GM21381 (cell line): ENCODE results near the gene PREX1.

Experiments used
- ATAC-seq: cut with Tn5 transposase; IDR thresholded peaks from one replicate; pipeline ENCODE4 v1.9.1; 2021; ENCODE audit warnings: mild to moderate bottlenecking, moderate library complexity; ENCODE audit not compliant: unreplicated experiment

Gene PREX1

DNA sequence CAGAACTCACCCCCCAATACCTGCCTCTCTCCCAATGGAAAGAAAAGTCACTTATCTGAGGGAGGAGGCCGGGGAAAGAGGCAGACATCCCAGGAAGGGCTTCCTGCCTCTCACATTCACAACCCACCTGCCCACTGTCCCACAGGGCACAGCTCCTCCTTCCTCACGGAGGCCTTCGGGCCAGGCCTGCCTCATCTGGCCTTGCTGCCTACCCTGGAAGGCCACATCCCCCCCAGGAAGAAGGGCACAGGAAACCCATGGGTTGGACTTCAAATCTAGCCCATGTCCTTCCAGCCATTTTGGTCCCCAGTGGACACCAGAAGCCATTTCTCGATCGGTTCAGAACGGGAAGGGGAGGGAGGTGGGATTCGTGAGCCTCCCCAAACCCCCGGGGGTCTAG lies 162.0 kb downstream of the PREX1 start:
- no peak for ATAC-seq

DNA sequence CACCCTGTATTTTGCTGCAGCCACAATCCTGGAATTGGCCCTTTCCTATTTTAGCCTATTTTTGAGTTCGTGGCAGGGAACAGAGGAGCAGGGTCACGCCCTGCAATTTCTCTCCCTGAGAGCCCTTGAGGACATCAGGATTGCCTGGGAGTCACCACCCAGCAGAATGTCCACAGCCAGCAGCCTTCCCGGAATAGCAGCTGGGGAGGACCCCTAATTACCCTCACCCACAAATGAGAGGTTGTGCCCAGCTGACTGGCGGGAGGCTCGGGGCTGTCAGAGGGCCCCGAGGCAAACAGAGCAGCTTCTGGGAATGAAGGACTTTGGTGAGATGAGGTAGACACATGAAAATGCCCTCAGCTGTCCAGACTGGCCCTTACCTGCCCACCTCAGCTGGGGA lies 165.1 kb downstream of the PREX1 start:
- ATAC-seq: no peak

DNA sequence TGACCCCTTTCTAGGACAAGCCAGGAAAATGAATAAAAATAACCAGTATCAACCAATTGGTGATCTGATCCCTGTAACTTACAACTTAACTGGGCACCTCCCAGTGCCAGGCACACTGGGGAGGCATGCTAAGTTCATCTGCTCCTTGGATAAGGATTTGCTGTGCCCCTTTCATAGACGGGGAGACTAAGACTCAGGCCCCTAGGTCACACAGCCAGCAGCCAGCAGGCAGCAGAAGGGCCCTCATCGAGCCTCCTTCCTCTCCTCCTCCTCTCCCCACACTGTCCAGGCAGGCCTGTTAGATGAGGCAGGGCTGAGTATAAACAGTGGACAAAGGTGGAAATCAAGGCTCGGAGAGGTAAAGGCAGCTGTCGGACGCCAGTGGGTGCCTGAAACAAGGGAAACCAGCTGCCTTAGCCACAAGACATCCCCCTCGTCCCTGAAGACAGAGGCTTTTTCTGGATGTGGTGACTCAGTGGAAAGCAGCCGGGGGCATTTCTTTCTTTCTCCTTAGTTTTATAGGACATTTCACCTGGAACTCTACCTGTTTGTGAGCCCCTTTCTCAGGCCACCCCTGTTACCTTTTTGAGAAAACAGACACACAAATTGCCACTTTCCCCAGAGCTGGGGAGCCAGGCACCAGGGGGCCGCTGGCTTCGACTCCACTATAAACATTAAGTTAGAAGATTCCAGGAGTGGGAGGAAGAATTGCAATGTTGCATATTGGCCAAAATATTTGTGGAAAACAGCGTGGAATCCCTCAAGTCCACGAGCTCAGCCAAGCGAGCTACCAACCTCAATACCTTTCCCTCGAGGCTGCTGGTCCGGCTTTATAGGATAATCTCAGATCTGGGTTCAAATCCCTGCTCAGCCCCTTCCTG lies 166.0 kb downstream of the PREX1 start:
- no peak for ATAC-seq

DNA sequence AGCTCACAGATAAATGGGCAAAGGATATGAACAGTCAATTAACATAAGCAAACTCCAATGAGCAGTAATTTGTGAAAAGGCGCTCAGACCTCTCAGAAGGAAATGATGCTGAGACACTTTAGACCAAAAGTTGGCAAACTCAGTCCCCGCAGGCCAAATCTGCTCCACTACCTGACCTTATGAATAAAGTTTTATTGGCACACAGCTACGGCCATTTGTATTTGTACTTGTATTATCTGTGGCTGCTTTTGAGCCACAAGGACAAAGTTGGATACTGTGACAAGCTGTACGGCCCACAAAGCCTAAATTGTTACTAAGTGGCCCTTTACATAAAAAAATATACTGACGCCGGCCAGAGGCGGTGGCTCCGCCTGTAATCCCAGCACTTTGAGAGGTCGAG lies 167.0 kb downstream of the PREX1 start:
- no peak for ATAC-seq

DNA sequence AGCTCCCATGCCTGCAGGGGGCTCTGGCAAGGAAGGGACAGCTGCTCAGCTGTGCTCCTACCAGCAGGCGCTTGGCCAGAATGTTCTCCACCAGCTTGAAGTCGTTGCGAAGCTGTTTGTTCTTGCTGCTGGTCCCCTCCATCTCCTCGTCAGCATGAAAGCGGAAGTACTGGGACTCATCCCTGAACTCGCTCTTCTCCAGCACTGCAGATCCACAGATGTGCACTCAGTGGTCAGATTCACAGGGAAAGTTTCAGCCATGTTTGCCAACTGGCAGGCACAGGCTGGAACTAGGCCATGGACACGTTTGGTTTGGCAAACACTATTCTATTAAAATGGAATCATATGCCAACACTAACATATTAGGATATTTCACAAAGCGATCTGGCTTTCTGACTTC lies 167.9 kb downstream of the PREX1 start:
- no peak for ATAC-seq

DNA sequence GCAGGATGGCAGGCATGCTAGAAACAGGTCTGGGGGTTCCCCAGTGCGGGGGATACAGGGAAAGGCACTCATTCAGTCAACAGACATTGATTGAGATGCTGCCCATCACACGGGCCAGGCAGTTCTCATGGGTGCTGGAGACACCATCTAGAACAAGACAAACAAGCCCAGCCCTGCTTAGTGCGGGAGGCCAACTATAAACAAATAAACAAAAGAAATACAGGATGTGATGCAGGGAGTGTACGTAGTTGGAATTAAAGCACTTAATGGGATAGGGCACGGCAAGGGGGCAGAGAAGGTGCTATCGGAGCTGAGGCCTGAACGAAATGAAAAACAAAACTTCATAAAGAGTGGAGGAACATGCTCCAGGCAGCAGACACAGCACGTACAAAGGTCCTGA lies 169.3 kb downstream of the PREX1 start:
- ATAC-seq: no peak

DNA sequence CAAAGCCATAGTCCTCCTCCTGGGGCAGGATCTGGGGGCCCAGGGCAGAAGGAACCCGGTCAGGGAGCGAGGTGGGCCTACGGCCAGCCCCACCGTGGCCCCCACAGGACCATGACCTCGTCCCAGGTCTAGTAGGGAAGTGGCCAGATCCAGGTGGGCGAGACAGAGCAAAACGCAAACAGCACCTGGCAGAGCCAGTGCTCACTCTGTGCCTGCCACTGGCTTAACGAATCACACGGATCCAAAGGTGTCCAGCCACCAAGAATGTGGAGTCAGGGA lies 169.7 kb downstream of the PREX1 start:
- ATAC-seq: no peak

DNA sequence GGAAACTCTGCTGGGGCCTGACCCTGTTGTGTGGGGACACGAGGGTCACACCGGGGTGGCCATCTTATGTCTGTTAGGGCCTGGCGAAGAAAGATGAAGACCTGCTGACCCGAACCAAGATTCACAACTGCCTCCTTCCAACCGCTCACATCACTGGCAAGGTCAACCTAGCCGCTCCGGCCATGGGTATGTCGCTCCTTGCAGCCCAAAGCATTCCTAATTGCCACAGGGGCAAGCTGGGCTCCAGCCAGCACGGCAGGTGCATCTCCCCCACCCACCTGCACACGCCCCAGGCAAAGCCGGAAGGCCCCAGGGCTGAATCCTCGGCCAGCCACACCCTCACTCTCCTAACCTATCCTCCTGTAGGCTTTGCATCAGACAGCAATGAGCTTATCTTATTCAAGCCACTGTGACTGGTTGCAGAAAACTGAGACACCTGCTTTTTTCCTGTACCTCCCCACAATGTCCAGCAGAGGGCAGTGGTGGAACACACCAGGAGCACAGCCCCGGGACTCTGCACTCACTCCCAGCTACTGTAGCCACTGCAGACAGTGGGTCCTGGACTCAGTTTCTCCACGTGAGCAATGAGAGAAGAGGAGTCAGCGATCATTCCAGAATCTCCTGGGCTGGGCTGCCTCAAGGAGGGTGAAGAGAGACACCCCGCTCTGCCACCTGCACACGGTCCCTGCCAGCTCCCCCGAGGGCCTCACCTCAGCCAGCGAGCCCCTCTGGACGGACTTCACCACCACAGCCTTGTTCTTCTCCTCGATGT lies 170.2 kb downstream of the PREX1 start:
- ATAC-seq: no peak

DNA sequence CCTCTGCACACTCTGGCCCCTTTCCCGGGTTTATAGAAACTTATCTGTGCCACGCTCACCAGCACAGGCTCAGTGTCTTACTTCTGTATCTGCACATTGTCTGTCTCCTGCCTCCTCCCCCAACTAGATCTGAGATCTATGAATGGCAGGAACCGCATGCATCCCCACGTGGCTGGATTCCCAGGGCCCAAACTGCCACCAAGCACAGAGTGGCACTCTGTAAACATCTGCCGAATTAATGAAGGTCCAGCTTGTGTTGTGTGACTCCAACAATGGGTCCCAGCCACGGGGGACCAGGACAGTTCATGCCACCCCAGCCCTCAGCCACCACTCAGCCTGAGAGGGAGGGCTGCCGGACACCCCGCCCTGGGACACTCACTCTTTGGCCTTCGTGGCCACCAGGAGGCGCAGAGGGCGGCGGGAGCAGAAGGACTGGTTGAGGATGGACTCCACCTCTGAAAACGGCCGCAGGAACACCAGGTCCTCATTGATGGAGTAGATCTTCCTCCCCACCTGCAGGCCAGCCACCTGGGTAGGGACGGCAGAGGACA lies 171.1 kb downstream of the PREX1 start:
- ATAC-seq: no peak

DNA sequence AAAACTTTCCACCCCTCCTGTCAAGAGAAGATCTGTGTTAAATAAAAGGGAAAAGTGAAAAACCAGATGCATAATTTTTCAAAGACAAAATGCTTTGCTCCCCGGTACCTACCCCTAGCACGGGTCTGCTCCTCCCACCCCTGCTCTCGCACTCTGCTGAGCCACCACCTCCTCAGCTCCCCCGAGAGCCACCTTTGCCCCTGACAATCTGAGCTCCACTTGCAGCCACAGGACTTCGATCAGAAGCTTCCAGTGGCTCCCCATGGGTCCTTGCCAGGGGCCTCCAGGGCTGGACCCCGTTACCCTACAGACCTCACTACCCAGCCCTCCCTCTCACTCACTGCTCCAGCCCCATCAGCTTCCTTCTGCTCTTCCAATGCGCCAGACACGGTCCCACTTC lies 171.7 kb downstream of the PREX1 start:
- ATAC-seq: no peak

DNA sequence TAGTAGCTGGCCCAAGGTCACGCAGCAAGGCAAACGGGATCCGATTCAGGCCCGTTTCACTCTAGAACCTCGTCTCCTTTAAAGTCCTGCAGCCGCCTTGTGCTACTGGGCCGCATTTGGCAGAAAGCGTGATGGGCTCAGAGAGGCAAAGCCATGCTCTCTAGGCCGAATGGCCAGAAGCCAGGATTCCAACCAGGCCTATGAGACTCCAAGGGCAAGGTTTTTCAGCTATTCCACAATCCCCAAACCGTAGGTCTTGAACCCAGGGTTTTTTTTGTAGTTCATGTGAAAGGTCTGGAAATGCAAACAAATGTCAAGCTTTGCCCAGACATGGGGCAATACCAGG lies 174.1 kb downstream of the PREX1 start:
- no peak for ATAC-seq

DNA sequence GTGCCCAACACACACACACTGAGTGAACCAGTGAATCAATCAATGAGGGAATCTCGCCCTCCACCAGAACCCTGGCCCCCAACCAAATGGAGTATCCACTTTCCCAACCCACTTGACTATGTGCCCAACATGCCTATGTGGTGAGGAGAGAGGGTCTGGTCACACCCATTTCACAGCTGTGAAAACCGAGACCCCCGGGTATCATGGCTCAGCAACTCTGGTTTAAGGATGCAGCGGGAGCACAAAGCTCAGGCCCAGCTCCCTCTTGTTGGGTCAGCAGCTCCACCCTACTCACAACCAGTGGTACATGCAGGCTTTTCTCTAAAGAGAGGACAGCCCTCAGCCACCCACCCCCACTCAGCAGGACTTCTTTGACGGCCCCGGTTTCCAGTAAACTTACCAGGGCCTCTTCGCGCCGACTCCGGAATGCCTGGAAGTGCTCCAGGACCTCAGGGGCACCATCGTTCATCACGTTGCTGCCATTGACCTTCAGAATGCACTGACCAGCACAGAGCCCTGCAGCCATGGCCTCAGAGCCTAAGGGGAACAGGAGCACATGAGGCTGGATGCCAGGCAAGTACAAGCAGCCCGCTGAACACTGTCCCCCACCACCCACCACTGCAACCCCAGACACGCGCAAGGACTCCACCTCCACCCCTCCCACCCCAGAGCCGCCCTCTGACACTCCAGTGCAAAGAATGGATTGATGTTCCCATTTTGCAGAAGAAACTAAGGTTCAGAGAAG lies 174.7 kb downstream of the PREX1 start:
- ATAC-seq: no peak

DNA sequence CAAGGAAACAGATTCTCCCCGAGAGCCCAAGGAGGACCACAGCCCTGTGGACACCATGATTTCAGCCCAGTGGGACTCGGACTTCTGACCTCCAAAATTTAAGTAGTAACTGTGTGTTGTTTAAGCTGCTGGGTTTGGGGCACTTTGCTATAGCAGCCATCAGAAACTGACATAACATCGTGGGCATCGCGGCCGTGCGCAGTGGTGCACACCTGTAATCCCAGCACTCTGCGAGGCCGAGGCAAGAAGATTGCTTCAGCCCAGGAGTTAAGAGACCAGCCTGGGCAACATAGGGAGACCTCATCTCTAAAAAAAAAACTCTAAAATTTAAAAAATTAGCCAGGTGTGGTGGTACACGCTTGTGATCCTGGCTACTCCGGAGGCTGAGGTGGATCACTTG lies 175.8 kb downstream of the PREX1 start:
- no peak for ATAC-seq

DNA sequence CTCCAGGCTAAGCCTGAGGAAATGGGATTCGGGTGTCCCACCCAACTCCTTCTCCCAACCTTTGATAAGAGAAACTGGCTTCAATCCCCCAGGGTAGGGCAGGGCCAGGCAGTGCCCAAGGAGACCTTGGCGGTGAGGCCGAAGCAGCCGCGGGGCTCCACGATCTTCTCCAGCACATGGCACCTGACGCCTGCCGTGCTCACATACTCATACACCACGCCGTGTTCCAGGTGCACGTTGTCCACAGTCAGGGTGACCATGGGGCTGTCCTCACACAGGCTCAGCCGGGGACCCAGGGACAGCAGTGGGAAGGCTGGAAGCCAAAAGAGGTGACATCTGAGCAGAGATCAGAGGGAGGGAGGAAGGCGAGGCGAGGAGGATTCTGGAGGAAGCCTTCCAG lies 176.5 kb downstream of the PREX1 start:
- ATAC-seq: no peak

DNA sequence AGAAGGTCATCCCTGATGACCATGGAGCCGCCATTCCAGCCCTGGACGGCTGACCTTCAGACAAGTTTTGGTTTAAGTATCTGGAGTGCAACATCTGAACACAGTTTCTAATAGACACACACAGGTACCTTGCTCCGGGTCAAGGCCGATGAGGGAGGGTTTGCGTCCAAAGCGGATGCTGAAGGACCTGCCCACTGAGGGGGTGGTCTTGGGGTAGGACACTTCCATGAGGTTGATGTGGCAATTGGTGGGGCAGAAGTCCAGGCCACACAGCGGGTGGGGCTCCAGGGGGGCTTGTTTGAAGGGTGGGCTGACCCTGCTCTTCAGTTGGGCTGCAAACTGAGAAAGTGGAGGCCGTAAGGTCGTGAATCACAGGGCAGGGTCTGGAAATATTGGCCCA lies 177.9 kb downstream of the PREX1 start:
- ATAC-seq: no peak

DNA sequence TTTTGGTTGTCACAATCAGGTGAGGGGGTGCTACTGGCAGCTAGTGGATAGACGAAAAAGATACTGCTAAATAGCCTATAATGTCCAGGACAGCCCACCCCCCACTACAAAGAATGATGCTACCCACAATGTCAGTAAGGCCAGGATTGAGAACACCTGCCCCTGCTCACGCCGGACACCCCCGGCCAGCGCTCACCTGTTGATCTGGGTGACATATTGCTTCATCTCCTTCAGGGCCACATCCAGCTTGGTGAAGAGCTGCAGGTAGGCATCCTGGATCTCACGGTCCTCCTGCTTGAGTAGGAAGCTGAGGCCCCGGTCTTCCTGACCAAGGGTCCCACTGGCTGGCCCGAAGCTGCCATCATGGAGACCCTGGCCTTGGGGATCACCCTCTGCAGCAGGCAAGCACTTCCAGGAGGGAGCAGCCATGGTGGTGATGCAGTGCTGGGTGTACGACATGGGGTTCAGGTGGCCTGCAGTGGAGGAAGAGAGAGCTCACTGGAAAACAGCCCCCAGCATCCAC lies 178.6 kb downstream of the PREX1 start:
- ATAC-seq: no peak

DNA sequence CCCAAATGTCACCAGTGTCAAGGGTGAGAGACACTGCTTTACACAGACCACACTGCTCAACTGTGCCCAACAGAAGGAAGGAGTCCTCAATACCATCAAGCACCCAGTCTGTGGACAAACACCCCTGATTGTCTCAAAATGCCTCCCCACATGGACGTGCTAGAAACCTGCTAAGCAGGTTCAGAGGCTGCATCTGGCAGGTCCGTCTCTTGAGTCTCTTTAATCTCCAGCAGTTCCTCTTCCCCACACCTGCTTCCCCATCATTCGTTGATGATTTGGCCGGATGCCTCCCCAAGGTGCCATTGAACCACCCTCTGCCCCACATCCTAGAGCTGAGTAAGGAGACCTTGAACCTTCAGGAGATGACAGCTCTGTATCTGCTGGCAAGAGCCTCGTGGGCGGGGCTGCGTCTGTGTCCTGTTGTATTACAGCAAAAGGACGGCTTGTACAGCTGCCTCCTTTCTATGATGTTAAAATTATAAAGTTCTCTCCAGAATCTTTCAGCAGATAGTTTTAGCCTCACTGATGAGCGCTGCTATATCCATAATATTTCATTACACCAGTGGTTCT lies 179.2 kb downstream of the PREX1 start:
- no peak for ATAC-seq

DNA sequence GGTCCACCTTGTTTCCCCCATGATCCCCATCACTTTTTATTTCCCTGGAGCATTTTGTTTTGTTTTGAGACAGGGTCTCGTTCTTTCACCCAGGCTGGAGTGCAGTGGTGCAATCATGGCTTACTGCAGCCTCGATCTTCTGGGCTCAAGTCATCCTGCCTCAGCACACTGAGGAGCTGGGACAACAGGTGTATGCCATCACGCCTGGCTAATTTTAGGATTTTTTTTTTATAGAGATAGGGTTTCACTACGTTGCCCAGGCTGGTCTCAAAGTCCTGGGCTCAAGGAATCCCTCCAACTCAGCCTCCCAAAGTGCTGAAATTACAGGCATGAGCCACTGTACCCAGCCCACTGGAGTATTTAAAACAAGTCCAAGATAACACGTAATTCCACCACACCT lies 179.9 kb downstream of the PREX1 start:
- ATAC-seq: no peak

DNA sequence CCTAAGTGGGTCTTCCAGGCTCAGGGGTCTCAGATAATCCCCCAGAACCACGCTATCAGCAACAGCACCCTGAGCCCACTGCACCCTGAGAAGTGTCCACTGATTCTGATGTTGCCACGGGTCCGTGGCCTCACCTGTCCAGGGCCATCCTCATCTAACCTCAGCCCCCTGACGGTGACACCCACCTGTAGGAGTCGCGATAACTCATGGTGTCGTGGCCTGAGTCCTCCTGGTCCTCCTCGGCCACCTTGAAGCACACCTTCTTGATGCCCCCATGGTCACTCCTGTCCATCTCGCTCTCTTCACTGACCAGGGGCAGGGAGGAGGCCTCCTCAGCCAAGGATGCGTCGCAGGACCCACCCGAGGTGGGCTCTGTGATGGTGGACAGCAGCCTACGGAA lies 182.1 kb downstream of the PREX1 start:
- ATAC-seq: no peak

DNA sequence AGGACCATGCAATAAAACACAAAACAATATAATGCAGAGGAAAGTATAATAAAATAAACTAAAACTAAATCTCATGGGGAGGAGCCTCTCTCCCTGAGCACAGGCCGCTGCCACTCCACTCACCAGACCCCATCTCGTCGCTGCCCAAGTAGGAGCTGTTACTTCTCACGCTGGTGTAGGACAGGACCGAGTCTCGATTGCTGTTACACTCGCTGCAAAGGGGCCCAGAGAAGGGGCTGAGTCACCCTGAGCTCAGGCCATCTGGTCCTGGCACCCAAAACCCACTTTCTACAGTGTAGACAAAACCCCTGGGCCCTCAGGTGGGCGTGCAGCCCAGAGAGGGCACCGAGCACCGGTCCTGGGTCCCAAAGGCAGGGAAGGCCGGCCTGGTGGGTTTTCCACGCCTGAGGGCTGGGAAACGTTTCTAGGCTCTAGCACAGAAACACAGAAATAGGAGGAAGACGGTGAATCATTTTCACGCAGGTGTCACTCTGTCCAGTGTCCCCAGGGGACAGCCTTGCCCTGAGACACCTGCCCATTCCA lies 183.4 kb downstream of the PREX1 start:
- ATAC-seq: no peak
